ENCODE measurements around the gene RXYLT1.

DNA sequence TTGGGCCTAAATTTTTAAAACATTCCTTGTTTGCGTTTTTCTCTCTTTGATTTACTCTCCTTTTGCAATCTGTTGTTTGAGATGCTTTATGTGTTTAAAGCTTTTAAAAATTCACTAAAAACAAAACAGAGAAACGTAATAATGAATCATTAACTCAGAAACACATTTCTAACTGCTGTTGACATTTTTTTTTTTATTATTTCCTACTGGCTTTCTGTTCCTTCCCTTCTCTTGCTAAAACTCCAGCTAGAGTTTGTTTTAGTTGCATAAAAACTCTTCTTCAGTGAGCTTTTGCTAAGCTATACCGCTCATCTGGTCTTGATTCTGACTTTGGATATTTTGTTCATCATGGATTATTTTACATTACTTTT lies 35.8 kb downstream of the RXYLT1 start:
- TF ChIP-seq, protein P1, sequence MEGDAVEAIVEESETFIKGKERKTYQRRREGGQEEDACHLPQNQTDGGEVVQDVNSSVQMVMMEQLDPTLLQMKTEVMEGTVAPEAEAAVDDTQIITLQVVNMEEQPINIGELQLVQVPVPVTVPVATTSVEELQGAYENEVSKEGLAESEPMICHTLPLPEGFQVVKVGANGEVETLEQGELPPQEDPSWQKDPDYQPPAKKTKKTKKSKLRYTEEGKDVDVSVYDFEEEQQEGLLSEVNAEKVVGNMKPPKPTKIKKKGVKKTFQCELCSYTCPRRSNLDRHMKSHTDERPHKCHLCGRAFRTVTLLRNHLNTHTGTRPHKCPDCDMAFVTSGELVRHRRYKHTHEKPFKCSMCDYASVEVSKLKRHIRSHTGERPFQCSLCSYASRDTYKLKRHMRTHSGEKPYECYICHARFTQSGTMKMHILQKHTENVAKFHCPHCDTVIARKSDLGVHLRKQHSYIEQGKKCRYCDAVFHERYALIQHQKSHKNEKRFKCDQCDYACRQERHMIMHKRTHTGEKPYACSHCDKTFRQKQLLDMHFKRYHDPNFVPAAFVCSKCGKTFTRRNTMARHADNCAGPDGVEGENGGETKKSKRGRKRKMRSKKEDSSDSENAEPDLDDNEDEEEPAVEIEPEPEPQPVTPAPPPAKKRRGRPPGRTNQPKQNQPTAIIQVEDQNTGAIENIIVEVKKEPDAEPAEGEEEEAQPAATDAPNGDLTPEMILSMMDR (conservative IDR thresholded peaks at IDR 0.05; ENCODE audit: low read length): no peak
- TF ChIP-seq EZH2phosphoT487 (IDR thresholded peaks at IDR 0.05; ENCODE audit: borderline replicate concordance, low read depth, low read length): no peak

Measured in OCI-LY7 (cell line).